ENCODE measurements around the gene LNP1.
A peak's percentile ranks its signal among the peaks of the same experiment; 100 is the strongest.

LNP1 gene

DNA sequence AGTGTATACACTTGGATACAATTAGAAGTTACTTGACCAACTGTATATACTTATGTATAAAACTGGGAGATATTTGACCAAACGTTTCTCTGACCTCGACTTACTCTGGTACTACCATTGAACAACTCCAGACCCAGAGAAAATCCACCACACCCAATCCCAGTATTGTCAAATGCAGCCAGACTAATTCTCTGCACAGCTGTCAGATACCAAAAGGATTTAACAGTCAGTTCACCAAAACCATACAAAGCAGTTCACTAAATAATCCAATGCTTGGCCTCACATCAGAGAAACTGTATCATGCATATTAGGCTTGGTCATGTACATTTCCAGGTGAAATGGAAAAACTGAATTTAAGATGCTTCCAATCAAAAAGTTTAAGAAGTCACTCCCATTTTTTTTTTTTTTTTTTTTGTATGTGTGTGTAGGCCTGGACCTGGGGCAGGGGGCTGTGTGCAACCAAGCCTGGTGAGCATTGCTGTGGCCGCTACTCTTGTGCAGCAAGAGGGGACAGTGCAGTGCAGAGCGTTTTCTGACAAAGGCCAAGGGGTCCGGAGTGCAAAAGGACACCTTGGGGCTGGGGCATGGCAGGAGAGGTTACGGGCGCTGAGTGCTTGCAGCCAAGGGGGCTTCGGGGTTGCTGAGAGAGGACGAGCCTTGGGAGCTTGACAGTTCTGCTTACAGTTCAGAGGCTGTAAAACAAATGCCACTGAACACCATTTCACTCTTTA is 1.8 kb upstream of the LNP1 start:
- no peak for DNase-seq

- DNase-seq: peak in 7 of 51 donors; percentile 9 to 51 (median 28)
Measured at GRCh38 chr3:100400419-100400779, 940 bp upstream of the LNP1 start.

DNA sequence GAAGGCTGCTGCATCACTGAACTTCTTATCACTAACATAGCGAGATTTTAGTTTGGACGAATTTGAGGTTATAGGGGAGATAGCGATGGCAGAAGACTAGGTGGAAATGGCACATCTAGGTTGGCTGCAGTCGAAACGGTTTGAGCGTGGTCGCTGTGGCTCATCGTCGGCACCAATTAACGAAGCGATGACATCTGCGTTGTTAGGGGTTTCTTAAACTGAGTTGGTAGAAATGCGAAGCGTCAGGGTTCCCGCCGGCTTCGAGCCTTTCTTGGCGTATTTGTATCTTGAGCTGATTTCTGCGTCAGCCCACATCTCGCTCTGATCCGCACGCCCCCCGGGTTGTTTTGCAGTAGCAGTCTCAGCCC is 319 bp downstream of the LNP1 start:
- peak in 26 of 51 donors; percentile 6 to 65 (median 35) for DNase-seq

- DNase-seq: peak in 1 of 51 donors; percentile 49
Measured at GRCh38 chr3:100402256-100402655, 917 bp downstream of the LNP1 start.

DNA sequence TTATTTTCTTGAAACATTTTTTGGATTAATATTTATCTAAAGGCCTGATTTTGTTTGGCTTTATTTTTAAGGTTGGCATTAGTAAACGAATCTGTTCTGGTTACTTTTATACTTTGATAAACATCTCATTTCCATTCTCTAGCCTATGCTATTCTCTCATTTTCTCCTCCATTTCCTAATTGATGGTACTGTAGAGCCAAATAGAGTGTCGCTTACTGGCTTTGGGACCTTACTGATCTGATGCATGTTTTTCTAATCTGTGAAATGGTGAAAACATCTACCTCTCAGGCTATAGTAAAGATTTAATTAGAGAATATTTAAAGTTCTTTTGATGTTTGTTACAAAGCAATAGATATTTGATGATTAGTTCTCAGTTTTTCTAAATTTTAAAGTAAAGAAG is 1.6 kb downstream of the LNP1 start:
- DNase-seq: no peak

DNA sequence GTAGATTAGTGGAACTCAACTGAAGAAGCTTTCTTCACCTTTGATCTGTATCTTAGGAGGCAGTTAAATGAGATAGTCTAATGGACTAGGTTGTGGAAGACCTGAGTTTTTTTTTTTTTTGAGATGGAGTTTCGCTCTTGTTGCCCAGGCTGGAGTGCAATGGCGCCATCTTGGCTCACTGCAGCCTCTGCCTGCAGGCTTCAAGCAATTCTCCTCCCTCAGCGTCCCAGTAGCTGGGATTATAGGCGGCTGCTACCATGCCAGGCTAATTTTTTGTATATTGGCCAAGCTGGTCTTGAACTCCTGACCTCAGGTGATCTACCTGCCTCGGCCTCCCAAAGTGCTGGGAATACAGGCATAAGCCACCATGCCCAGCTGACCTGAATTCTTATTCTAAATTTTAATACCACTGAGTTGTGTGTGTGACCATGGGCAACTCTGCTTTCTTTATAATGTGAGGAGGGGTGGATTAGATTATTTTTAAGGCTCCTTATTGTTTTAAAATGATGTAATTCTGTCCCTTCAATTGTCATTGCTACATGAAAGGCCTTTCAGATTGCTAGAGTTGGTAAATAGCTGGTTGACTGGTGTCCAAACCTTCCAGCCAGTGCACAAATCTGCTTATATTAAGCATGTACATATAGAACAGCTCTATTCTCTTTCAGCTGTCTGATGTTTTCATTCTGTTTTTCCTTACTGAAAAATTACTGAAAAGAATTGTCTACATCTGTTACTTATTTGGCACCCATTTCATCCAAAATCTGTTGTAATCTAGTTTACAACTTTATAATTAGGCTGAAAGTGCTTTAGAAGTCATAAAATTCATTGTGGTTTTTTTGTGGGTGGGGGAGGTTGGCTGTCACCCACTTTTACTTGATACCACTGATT is 2.3 kb downstream of the LNP1 start:
- DNase-seq: no peak

GRCh38 chr3:100404250-100404548 is 2.9 kb downstream of the LNP1 start:
- DNase-seq: no peak

DNA sequence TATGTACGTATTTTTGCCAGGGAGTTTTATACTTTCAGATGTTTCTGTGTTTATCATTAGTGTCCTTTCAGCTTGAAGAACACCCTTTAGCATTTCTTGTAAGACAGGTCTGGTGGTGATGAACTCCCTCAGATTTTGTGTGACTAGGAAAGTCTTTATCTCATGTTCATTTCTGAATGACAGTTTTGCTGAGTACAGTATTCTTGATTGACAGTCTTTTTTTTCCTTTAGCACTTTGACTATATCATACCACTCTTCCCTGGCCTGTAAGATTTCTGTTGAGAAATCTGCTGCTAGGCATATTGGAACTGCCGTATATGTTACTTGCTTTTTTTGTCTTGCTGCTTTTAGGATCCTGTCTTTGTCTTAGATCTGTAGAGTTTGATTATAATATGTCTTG is 5.8 kb downstream of the LNP1 start:
- no peak for DNase-seq

GRCh38 chr3:100407977-100408532 is 6.7 kb downstream of the LNP1 start:
- no peak for DNase-seq

DNA sequence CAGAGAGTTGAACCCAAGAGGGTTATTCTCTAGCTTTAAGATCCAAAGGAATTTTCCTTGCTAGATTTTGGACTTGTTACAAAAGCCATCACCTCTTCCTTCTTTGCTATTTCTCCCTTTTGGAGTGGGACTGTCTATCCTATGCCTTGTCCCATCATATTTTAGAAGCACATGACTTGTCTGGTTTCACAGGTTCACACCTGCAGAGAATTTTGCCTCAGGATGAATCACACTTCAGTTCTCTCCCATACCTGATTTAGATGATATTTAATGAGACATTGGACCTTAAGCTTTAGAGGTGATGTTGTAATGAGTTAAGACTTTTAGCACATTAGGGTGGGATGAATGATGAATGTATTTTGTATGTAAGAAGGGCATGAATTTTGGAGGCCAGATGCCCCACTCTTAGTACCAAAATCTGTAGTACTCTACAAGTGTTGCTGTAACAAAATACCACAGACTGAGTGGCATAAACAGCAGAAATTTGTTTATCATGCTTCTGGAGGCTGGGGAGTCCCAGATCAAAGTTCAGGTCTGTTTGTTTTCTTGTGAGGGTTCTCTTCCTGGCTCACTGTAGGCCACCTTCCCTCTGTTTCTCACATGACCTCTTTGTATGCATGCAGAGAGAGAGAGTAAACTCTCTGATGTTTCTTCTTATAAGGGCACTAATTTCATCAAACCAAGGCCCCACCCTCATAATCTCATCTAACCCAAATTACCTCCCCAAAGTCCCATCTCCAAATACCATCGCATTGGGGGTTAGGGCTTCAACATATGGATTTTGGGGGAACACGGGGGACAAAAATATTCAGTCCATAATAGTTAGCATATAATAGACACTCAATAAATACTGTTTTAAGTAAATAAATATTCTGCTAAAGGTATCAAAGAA is 10.0 kb downstream of the LNP1 start:
- no peak for DNase-seq

DNA sequence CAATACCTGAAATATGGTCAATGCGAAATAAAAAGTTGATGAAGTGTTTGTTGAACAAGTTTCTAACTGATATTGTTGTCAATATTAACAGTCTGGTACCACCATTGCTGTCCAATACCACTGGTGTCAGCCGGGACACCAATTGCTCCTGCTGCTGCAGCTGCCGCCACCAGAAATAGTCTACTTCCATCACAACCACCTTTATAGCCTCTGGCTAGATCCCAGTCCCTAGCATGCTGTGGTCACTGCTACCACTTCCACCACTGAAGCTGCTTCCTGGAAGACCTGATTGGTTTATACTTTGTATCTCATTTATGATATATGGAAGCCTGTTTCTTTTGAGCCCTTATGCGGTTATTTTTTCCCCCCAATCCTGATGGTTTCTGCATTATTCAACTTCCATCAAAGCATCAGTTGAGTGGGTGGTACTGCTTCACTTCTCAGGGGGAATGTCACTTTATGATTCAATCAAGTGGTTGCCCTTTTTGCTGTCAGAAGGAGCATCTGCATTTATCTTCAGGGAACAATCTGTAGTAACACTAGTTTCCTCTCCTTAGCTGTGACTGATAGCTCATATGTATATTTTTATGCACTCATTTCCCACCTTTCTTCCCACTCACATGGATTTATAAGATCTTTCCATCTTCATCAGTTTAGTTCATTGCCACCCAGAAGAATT is 11.7 kb downstream of the LNP1 start:
- DNase-seq: no peak

GRCh38 chr3:100413613-100414012 is 12.3 kb downstream of the LNP1 start:
- no peak for DNase-seq

GRCh38 chr3:100416176-100416575 is 14.8 kb downstream of the LNP1 start:
- no peak for DNase-seq

DNA sequence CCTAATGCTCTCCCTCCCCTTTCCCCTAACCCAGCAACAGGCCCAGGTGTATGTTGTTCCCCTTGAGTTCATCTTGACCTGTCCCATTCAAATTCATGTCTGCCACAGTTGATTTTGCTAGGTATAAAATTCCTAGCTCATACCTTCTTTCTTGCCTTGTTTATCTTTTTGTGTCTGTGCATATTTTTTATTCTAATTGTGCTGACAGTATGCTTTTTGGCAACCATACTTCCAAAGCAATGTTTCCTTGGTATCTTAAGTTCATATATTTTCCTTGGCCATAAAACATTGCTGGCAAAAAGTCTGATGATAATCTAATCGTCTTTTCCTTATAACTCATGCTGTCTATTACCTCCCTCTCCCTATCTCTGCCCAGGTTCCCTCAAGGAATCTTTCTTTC is 15.5 kb downstream of the LNP1 start:
- no peak for DNase-seq

DNA sequence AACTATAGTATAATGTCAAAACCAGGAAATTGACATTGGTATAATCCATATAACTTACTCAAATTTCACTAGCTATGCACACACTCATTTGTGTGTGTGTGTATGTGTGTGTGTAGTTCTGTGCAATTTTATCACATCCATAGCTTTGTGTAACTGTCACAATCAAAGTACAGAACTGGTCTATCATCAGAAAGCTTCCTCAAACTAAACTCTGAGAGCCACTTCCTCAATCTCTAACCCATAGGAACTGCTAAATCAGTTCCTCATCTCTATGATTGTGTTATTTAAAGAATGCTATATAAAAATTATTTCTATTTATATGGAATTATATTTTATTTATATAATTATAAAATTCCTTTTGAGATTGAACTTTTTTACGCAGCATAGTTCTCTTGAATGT is 18.1 kb downstream of the LNP1 start:
- no peak for DNase-seq

GRCh38 chr3:100420885-100421284 is 19.5 kb downstream of the LNP1 start:
- no peak for DNase-seq

- no peak for DNase-seq
Measured at GRCh38 chr3:100423611-100424010, 22.3 kb downstream of the LNP1 start.

DNA sequence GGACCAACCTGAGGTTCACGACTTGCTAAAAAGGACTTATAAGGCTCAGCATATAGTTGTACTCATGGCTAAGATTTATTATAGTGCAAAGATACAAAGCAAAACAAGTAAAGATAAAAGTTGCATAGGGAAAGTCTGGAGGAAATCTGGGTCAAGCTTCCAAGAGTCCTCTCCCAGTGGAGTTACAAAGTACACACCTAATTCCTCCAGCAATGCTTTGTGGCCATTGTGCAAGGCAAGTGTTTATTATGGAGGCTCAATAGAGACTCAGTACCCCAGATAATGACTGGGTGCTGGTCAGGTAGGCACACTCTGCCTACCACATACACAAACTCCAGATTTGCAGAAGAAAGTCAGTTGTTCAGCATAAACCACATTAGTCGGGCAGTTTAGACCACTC is 22.9 kb downstream of the LNP1 start:
- no peak for DNase-seq

DNA sequence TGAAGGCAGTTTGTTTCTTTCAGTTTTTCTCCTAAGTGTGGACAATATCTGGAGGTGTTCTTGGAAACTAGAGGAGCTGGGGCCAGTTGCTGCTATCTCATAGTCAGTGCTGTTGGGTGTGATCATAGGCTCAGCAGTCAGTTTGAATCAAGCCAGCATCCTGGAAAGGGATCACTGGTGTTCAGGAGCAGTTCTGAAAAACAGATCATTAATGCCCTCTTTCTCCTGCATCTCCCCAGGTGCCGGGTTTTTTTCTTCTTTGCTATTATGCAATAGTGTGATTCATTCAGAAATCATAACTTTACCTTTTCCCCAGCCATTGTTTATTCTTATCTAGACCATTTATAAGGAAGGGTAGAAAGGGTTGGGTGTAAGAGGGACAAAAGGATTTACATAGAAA is 24.0 kb downstream of the LNP1 start:
- DNase-seq: peak in 1 of 51 donors; percentile 9

DNA sequence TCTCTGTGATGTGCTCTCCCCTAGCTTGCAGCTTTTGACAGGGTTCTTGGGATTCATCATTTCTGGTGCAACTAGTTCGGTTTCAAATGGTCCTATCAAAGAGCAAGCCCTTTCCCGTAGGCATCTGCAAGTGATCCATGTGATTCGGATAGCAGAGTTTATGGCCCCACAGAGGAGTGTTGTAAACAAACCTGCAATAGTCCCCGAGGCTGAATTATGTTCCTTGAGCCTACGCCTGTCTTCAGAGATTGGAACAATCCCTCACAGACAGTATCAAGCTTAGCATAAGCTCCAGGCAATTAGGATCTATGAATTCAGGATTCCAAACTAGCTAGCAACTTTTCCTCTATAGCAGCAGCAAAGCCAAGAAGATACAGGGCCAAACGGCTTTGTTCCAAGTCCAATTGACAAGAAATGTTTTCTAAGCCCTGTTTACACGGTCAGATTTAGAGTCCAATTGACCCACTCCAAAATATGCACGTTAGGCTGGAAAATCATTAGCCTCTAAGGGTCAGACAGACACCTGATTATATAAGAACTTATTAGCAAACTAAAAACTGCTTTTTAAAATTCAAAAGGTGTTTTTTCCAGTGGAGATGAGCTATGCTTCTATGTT is 24.8 kb downstream of the LNP1 start:
- no peak for DNase-seq

DNA sequence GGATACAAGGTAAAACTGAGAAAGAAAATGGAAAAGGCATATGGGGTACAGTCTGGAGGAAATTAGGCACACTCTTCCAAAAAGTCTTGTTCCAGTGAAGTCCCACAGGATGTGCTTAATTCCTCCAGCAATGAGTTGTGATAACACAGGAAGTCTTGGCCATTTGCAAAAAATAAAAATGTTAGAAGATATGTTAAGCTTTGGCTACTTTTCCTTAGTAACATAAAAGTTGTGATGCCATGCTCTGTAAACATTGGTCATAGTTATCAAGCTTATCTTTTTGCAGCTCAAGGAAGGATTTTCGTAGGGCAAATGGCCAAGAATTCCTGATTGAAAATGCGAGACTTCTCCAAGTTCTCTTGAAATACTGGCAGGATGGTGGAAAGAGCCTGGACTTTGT is 26.4 kb downstream of the LNP1 start:
- no peak for DNase-seq
